ENCODE results near the gene ORM1. TPM values are rescaled to one million over a fixed set of nuclear protein-coding genes. Genes with fewer than 3 reads are reported as not detected.

ORM1 gene
- polyA plus RNA-seq, 4 donors = 0.56 to 1.8 TPM; not detected in 2

DNA sequence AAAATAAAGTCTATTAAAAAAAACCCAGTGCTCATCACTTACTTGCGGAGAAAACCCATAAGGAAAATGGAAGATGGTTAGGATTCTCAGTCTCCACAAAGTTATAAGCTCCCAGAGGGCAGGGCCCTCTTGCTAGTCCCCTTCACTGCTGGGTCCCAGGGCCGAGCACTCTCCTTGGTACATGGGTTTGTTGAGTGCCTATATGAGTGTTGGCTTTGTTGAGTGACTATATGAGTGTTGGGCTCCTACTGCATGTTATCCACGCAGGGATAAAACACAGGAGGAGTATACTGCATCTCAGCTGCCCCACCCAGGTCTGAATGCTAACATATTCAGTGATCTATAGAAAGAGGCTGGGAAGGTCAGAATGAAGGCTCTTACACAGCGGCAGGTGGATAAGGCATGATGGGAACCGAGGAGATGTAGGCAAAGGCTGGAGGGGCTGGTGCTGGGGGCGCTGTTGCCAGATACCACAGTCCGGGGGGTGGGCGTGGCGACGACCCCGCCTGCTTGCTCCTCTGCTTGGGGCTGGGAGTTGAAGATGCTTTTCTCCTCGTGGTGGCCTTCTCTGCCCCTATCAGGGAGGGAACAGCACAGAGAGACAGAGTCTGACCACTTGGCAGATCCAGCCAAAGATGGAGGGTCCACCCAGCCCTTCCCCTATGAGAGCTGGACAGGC lies 18.4 kb downstream of the ORM1 start:
- DNase-seq (ENCODE audit: low read depth in 4 of 4, low spot score in 3 of 4) = no peak

DNA sequence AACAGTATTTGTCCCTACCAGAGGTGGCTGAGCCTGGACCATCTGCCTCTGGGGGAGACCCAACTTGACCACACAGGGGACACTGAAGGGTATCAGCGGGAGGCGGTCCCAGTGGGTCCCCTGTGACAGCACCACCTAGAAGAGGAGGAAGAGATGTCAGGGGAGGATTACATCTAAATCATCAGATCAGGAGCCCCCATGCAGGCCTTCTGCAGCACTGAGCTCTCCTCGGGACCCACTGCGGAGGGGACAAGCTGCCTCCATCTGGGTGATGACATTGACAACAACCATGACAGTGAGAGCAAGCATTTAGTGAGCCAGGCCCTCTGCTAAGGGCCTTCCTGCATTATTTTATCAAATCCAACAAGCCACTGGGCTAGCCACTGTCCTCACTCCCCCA lies 19.1 kb downstream of the ORM1 start:
- no peak for DNase-seq (ENCODE audit: low read depth in 4 of 4, low spot score in 3 of 4)

DNA sequence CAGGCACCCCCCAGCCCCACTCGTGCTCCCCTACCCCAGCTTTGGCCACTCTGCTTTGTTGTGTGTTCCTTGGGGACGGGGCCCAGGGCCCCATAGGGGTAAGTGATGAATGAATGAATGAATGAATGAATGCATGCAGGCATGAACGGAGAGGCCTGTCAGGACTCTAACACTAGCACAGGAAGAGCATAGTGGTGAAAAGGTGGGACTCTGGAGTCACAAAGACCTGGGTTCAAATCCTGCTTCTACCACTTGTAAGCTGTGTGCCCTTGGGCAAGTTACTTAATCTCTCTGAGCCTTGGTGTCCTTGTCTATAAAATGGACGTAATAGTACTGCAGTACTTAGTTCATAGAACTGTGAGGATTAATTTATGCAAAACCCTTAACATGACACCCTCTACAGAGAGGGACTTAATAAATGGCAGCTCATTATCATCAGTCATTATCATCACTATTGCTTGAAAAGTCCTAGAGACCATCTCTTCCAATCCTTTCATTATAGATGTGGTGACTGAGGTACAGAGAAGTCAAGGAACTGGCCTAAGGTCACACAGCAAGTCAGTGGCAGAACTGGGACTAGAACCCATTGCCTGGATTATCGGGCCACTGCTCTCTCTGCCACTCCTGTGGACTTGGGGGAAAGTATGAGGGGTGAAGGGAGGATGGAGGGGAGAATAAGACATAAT lies 20.0 kb downstream of the ORM1 start:
- no peak for DNase-seq (ENCODE audit: low read depth in 4 of 4, low spot score in 3 of 4)

DNA sequence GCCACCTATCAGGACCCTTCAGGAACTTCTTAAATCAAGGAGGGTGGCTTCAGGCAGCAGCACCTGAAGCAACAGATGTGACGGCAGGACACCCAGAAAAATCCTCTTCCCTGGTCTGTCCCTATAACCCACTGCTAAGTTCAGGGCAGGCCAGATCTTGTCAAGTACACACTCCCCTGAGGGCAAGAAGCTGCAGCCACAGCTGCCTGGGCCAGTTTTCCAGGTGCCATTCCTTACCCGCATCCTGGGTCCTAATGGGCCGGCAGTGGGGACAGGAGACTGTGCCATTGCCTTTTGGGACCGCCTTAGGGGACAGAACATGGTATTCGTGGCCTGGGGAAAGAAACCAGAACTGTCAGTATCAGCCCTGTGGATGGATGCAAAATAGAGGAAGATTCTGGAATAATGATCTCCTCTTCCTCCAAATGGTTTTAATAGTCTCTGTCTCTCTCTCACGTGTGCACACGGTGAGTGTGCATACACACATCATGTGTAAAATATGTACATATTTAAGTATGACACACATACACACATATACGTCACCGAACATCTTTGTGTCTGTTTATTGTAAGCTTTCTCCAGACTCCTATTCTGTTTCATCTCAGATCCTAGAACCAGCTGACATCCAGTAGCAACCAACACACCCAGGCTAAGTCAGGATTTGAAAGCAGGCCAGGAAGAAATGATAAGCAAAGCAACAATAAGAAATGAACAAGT lies 20.7 kb downstream of the ORM1 start:
- no peak for DNase-seq (ENCODE audit: low read depth in 4 of 4, low spot score in 3 of 4)

DNA sequence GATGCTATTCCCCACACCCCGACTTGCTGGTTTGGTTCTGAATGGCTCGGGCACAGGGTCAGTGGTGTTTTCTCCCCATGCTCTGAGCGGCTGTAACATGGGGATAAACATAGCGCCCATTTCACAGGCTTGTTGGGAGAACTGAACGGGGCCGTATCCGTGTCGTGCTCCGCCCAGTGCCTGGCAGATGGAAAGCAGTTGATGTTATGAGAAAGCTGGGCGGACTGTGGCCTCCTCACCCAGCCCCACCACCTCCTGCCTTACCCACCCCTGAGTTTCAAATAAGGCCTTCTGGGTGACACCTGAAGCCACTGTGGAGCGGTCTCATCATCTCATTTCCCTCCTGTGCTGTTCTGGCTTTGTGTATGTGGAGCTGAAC lies 21.3 kb downstream of the ORM1 start:
- no peak for DNase-seq (ENCODE audit: low read depth in 4 of 4, low spot score in 3 of 4)

DNA sequence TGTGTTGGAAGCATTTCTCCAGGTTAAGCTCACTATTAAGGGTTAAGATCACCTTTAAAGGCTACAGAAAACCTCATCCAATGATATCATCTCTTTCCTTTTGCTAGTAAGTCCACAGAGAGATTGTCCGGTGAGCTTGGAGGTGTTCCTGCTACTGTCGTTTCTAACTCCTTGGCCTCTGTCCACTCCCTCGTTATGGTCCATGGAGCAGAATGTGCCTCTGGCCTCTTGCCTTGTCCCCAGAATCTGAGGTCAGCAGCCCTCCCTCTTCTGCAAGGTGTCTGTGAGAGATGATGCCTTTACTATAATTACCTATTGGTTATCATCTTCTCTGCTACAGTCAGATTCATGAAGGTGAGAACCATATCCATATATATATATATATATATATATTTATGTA lies 21.8 kb downstream of the ORM1 start:
- no peak for DNase-seq (ENCODE audit: low read depth in 4 of 4, low spot score in 3 of 4)

DNA sequence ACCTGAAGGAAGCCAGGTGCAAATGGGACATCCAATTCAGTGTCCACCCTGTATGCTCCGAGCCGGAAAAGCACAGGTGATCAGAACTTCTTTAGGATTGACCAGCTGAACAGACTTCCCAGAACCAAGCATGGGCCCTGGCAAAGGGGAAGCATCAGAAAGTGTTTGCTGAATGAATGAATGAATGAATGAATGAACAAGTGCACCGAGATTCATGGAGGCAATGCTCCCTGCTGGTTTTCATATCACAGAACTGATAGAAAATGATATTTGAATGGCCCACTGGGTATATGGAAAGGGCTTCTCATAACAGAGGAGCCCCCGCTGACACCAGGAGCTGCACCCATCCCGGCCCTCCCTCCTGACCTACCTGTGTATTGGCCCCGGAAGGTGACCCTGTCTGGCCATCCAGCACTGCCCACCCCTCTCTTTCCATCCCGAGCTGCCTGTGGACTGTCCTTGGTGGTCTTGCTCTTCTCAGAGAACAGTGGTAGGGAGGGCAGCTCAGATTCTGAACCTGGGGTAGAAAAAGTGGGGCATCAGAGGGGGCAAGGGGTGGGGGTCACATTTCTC lies 22.7 kb downstream of the ORM1 start:
- DNase-seq (ENCODE audit: low read depth in 4 of 4, low spot score in 3 of 4) = no peak

DNA sequence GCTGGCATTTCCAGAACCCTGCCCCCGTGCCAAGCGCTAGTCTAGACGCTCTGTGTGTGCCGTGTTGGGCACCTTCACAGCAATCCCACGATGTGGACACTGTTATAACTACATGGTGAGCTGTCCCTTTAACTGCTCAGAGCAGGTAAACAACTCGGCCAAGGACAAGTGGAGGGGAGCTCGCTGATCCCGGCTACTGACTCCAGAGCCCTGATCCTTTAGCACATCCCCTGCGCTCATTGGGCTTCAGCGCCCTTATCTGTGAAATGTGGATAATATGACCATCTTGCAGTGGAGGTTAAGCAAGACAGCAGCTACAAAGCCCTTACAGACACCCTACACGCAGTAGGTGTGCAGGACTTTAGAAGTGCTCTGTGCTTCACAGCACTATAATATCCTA lies 23.2 kb downstream of the ORM1 start:
- no peak for DNase-seq (ENCODE audit: low read depth in 4 of 4, low spot score in 3 of 4)

DNA sequence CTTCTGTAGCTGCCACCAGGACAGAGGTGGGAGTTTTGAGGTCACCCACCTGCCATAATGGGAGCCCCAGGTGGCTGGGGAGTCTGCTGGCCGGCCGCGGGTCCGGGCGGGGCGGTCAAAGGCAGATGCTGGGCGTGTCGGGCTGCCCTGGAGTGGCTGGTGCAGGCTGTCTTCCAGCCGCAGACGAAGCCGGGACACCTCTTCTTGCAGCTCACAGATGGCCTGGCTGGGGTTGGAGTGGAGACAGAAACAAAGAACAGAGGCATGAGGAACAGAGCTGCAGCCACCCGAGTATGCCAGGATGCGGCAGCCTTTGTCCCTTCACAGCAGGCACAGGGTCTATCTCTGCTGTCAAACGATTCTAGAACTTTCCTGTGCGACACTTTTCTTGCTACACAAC lies 24.8 kb downstream of the ORM1 start:
- no peak for DNase-seq (ENCODE audit: low read depth in 4 of 4, low spot score in 3 of 4)

DNA sequence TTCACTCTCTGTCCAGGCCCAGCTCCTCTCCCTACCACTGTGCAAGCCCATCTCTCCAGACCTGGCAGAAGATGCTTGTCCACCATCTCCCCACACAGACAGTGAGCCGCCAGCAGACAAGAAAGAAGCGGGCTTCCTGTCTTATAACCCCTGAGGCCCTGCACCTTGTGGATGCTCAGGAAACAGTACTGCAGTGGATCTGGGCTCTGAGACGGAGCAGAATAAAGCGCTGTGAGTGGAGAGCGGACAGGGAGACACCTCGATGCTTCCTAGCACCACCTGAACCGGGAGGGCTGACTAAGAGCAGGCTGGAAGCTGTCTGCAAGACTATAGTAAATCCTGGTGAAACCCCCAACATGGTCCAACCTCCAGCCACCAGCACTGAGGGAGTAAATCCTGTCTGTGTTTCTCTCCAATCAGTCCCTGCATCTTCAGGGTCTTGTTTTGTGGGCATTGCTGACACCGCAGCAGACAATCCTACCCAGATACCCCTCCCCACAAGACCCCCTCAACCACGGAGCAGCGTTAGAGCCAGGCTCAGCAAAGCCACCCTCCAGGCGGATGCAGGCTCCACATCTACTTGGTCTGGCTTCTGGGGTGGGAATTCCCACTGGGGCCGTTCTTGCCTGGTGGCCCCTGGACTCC lies 25.5 kb downstream of the ORM1 start:
- DNase-seq (ENCODE audit: low read depth in 4 of 4, low spot score in 3 of 4) = no peak

DNA sequence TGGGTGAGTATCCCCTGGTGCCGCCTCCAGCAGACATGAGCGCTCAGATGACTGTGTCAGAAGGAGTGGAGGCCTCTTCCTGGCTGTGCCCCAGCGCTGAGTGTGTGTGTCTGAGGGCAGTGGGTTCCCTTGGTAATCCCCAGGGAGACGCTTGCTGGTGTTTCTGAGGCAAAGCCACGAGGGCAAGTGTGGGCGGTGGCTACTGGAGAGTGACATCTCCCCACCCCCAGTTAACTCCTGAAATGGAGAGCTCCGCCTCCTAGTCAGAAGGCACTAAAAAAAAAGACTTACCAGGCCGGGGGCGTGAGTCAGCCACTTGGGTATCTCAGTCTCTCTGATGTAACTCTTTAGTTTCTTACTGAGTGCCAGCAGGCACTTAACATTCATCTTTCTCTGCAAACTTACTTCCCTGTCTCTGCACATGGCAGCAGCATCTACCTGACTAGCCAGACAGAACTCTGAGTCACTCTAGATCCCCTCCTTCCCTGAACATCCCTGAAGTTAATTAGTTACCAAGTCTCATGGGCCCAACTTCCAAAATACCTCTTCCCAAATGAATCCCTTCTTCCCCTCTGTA lies 26.1 kb downstream of the ORM1 start:
- peak in 2 of 4 donors; percentile 53 to 57 for DNase-seq (ENCODE audit: low read depth in 4 of 4, low spot score in 3 of 4)

DNA sequence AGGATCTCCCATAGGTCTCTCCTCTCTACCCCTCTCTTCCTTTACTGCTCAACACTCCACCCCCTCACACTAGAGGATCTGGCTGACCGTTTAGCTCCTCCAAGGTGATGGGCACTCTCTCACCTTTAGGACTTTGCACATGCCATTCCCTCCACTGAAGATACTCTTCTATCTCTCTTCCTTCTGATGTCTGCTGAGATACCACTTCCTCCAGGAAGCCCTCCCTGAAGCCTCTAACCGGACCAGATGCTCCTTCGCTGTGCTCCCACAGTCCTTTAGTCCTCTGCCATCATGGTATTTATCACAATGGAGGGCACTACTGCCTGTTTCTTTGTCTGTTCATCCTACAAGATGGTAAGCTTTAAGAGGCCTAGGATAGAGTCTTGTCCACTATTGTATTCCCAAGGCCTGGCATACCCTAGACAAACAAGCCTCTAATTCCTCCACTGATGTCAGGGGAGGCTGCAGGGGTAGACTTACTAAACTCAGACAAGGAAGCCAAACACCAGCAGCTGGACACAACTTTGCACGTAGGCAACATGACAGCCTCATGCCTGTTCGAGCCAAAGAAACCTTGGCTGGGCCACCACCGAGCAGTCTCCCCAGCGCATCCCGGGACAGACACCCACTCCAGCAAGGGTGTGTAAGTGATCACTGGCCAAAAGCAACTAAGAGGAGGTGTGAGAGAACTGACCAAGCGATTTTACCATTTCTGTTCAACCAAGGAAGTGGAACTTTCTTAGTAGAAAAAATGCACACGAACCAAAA lies 27.0 kb downstream of the ORM1 start:
- no peak for DNase-seq (ENCODE audit: low read depth in 4 of 4, low spot score in 3 of 4)

DNA sequence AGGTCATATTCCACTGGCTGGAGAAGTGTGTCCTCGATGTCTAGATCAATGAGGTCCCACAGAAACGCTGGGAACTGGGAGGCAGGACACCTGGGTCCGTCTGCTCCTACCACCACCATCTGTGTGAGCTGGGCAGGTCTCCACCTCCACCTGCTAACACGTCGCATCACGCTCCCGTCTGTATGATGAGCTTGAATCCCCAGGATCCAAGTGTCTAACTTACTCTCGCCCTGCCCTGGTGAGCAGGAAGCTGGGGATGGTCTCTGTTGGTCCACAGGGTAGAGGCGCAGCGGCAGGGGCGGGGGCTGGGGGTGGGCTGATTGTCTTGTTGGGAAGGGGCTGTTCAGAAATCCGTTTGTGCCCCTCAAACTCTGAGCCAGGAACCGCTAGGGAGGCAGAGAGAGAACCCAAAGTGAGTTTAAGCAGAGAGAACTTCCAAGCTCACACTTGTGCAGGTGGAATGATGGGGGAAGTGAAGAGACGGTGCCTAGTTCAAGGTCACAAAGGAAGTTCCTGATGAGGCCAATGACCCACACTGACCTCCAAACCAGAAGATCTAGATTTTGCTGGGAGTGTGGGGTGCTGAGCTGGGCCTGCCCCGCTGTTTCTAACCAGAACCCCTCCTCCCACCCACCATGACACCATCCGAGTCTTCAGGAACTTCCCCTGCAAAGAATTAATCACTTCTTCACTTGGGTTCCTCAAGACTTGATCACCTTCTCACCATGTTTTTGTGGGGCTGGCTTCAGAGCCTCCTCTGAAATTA lies 27.9 kb downstream of the ORM1 start:
- no peak for DNase-seq (ENCODE audit: low read depth in 4 of 4, low spot score in 3 of 4)

DNA sequence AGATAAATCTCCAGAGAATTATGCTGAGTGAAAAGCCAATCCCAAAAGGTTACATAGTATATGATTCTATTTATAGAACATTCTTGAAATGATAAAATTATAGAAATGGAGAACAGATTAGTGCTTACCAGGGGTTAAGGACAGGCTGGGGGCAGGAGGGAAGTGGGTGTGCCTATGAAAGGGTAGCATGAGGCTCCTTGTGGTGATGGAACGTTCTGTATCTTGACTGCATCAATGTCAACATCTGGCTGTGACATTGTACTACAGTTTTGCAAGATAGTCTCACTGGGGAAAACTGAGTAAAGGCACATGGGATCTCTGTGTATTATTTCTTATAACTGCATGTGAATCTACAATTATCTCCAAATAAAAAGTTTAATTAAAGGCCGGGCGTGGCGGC lies 29.0 kb downstream of the ORM1 start:
- no peak for DNase-seq (ENCODE audit: low read depth in 4 of 4, low spot score in 3 of 4)

DNA sequence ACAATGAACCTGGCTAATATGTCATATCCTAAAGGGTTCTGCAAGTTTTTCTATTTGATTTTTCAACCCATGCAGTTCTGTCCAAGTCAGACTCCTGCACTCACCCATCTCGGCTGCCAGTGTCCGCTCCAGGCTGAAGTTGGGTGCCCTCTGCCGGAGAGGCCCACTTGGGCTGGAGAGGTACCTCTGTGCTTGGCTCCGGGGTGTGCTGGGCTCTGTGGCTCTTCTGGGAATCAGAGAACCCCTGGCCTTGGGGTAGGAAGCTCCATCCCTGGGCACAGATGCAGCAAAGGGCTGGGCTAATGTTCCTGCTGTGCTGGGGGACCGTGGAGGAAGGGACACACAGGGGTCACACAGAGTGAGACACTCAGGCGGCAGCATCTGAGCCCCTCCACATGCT lies 32.9 kb downstream of the ORM1 start:
- no peak for DNase-seq (ENCODE audit: low read depth in 4 of 4, low spot score in 3 of 4)

DNA sequence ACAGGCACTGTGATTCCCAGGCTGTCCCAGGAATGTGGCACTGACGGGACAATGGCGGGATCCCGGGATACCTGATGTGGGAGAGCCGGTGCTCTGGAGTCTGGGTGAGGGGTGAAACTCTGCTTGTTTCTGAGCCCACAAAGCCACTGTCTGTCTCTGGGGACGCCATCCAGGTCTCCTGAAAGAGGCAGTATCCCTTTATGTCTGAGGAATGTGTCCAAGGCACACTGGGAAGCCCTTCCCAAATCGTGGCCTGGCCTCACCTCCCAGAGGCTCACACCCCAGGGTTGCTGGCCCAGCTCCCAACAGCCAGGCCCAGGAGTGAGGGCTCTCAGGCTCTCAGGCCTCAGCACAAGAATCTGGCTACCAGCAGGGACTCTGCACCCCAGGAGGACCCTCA lies 33.9 kb downstream of the ORM1 start:
- DNase-seq (ENCODE audit: low read depth in 4 of 4, low spot score in 3 of 4) = no peak

DNA sequence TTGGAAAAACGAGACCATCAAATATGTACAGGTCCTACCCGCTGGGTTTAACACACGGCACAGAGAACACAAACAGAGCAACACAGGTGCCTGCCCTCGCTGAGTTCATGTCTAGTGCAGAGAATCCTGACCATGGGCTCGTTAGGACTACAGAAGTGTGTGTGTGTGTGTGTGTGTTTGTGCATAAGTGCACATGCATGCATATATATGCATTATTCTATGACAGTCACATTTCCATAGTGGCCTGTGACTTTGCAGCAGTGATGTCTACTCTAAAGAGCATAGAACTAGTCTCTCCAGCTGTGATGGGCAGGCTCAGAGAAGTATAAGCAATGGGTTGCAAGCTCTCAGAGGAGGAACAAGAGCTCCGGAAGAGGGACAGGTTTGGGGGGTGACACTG lies 34.5 kb downstream of the ORM1 start:
- no peak for DNase-seq (ENCODE audit: low read depth in 4 of 4, low spot score in 3 of 4)

DNA sequence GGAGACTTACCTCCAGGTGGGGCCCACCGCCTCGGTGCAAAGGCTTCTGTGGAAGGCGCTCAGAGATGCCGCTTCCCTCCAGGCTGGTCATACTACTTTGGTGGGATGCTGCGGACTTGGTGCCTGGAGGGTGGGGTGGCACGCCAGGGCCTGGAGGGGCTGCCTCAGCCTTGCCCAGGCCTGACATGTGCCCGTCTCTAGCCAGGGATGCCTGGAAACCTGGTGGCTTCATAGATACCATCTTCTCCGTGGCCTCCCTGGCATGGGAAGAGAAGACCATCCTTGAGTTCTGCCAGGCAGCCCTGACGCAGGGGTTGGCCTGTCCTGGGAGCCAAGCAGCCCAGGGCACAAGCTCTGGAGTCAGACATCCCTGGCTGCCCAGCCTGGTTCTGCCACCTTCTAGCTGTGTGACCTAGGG lies 35.0 kb downstream of the ORM1 start:
- no peak for DNase-seq (ENCODE audit: low read depth in 4 of 4, low spot score in 3 of 4)

DNA sequence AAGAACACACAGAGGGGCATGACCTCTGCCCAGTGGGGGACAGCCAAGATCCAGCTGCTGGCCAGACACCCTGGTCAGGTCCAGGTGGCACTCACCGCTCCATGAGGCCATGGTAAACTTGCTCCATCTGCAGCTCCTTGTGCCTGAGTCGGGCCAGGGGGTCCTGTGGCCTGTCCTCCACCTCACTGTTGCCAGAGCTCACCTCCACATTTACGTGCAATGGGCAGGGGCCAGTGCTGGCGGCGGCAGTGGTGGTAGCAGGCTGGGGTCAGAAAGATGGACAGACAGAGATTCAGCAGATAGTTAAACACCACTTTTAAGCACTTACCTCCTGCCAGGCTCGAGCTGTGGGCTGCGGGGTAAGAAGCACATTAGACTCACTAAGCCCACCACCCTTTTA lies 36.9 kb downstream of the ORM1 start:
- no peak for DNase-seq (ENCODE audit: low read depth in 4 of 4, low spot score in 3 of 4)

Data from left renal pelvis (tissue), 4 donors.